Measurements from ENCODE around the gene TM4SF18.

DNA sequence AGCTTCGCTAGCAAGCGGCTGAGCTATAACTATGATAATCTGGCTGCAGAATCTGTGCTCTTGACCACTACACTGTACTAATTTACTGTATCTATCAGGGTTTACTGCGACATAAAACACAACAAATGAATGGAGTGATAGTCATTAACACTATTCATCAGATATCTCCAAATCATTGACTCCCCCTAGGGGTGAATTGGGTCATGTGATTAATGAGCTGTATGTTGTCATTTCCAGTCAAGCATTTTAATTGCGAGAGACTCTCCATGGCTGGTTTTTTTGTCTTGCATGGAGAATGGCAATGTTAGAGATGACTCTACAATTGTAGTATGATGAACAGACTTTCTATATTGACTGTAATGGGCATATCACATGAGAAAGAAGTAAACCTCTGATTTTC is 10.5 kb upstream of the TM4SF18 start:
- TF ChIP-seq, protein P1, sequence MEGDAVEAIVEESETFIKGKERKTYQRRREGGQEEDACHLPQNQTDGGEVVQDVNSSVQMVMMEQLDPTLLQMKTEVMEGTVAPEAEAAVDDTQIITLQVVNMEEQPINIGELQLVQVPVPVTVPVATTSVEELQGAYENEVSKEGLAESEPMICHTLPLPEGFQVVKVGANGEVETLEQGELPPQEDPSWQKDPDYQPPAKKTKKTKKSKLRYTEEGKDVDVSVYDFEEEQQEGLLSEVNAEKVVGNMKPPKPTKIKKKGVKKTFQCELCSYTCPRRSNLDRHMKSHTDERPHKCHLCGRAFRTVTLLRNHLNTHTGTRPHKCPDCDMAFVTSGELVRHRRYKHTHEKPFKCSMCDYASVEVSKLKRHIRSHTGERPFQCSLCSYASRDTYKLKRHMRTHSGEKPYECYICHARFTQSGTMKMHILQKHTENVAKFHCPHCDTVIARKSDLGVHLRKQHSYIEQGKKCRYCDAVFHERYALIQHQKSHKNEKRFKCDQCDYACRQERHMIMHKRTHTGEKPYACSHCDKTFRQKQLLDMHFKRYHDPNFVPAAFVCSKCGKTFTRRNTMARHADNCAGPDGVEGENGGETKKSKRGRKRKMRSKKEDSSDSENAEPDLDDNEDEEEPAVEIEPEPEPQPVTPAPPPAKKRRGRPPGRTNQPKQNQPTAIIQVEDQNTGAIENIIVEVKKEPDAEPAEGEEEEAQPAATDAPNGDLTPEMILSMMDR (IDR thresholded peaks at IDR 0.05), result peak; percentile 28; the same call in 1 of the 2 replicates
- TF ChIP-seq SIN3A (IDR thresholded peaks at IDR 0.05; ENCODE audit: borderline replicate concordance, insufficient read depth, low read depth, low read length), result no peak
- no peak for TF ChIP-seq POLR2AphosphoS5 (IDR thresholded peaks at IDR 0.05; ENCODE audit: low read depth, low read length)
